ENCODE data around the gene LGMN.

Gene LGMN

DNA sequence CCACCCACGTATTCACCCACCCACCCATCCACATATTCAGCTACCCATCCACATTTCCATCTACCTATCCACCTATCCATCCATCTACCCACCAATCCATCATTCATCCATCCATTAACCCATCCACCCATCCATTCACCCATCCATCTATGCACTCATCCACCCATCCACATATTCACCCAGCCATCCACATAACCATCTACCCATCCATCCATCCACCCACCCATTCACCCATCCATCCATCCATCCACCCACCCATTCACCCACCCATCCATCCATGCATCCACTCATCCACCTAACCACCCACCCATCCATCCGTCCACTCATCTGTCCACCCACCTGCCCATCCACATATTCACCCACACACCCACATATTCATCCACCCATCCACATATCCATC, 70.5 kb downstream of the LGMN start (continued):
- TF ChIP-seq, protein P1, sequence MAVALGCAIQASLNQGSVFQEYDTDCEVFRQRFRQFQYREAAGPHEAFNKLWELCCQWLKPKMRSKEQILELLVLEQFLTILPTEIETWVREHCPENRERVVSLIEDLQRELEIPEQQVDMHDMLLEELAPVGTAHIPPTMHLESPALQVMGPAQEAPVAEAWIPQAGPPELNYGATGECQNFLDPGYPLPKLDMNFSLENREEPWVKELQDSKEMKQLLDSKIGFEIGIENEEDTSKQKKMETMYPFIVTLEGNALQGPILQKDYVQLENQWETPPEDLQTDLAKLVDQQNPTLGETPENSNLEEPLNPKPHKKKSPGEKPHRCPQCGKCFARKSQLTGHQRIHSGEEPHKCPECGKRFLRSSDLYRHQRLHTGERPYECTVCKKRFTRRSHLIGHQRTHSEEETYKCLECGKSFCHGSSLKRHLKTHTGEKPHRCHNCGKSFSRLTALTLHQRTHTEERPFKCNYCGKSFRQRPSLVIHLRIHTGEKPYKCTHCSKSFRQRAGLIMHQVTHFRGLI (tag by site-specific recombination; IDR thresholded peaks at IDR 0.05): no peak
- TF ChIP-seq ZNF548 (tag by site-specific recombination; IDR thresholded peaks at IDR 0.05) (no peak), EGR2 (tag by site-specific recombination; IDR thresholded peaks at IDR 0.05; ENCODE audit: low read depth) (peak; percentile 96), ZBTB17 (tag by site-specific recombination; IDR thresholded peaks at IDR 0.05) (peak; percentile 86), GLIS1 (tag by site-specific recombination; IDR thresholded peaks at IDR 0.05) (no peak), ZNF626 (tag by site-specific recombination; IDR thresholded peaks at IDR 0.05) (no peak), YY2 (tag by site-specific recombination; IDR thresholded peaks at IDR 0.05) (0 out of 2 replicates have a peak, but pooled peaks have one; percentile 32), ZNF391 (tag by site-specific recombination; IDR thresholded peaks at IDR 0.05; ENCODE audit: borderline replicate concordance, low read depth) (no peak), ZNF530 (tag by site-specific recombination; IDR thresholded peaks at IDR 0.05; ENCODE audit: low read depth) (no peak), HOXA7 (CRISPR knock-in tag; IDR thresholded peaks at IDR 0.05; ENCODE audit: borderline replicate concordance) (no peak), WT1 (tag by site-specific recombination; IDR thresholded peaks at IDR 0.05) (no peak), ZNF184 (tag by site-specific recombination; IDR thresholded peaks at IDR 0.05) (no peak), ZNF768 (tag by site-specific recombination; IDR thresholded peaks at IDR 0.05) (no peak), ZNF169 (tag by site-specific recombination; IDR thresholded peaks at IDR 0.05) (no peak)
- TF ChIP-seq, protein P2, sequence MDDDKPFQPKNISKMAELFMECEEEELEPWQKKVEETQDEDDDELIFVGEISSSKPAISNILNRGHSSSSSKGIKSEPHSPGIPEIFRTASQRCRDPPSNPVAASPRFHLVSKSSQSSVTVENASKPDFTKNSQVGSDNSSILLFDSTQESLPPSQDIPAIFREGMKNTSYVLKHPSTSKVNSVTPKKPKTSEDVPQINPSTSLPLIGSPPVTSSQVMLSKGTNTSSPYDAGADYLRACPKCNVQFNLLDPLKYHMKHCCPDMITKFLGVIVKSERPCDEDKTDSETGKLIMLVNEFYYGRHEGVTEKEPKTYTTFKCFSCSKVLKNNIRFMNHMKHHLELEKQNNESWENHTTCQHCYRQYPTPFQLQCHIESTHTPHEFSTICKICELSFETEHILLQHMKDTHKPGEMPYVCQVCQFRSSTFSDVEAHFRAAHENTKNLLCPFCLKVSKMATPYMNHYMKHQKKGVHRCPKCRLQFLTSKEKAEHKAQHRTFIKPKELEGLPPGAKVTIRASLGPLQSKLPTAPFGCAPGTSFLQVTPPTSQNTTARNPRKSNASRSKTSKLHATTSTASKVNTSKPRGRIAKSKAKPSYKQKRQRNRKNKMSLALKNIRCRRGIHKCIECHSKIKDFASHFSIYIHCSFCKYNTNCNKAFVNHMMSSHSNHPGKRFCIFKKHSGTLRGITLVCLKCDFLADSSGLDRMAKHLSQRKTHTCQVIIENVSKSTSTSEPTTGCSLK (tag by site-specific recombination; IDR thresholded peaks at IDR 0.05): no peak
- TF ChIP-seq, protein P3, sequence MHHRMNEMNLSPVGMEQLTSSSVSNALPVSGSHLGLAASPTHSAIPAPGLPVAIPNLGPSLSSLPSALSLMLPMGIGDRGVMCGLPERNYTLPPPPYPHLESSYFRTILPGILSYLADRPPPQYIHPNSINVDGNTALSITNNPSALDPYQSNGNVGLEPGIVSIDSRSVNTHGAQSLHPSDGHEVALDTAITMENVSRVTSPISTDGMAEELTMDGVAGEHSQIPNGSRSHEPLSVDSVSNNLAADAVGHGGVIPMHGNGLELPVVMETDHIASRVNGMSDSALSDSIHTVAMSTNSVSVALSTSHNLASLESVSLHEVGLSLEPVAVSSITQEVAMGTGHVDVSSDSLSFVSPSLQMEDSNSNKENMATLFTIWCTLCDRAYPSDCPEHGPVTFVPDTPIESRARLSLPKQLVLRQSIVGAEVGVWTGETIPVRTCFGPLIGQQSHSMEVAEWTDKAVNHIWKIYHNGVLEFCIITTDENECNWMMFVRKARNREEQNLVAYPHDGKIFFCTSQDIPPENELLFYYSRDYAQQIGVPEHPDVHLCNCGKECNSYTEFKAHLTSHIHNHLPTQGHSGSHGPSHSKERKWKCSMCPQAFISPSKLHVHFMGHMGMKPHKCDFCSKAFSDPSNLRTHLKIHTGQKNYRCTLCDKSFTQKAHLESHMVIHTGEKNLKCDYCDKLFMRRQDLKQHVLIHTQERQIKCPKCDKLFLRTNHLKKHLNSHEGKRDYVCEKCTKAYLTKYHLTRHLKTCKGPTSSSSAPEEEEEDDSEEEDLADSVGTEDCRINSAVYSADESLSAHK (tag by site-specific recombination; IDR thresholded peaks at IDR 0.05): no peak
- TF ChIP-seq, protein P4, sequence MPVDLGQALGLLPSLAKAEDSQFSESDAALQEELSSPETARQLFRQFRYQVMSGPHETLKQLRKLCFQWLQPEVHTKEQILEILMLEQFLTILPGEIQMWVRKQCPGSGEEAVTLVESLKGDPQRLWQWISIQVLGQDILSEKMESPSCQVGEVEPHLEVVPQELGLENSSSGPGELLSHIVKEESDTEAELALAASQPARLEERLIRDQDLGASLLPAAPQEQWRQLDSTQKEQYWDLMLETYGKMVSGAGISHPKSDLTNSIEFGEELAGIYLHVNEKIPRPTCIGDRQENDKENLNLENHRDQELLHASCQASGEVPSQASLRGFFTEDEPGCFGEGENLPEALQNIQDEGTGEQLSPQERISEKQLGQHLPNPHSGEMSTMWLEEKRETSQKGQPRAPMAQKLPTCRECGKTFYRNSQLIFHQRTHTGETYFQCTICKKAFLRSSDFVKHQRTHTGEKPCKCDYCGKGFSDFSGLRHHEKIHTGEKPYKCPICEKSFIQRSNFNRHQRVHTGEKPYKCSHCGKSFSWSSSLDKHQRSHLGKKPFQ (tag by site-specific recombination; IDR thresholded peaks at IDR 0.05): no peak
- TF ChIP-seq, protein P5, sequence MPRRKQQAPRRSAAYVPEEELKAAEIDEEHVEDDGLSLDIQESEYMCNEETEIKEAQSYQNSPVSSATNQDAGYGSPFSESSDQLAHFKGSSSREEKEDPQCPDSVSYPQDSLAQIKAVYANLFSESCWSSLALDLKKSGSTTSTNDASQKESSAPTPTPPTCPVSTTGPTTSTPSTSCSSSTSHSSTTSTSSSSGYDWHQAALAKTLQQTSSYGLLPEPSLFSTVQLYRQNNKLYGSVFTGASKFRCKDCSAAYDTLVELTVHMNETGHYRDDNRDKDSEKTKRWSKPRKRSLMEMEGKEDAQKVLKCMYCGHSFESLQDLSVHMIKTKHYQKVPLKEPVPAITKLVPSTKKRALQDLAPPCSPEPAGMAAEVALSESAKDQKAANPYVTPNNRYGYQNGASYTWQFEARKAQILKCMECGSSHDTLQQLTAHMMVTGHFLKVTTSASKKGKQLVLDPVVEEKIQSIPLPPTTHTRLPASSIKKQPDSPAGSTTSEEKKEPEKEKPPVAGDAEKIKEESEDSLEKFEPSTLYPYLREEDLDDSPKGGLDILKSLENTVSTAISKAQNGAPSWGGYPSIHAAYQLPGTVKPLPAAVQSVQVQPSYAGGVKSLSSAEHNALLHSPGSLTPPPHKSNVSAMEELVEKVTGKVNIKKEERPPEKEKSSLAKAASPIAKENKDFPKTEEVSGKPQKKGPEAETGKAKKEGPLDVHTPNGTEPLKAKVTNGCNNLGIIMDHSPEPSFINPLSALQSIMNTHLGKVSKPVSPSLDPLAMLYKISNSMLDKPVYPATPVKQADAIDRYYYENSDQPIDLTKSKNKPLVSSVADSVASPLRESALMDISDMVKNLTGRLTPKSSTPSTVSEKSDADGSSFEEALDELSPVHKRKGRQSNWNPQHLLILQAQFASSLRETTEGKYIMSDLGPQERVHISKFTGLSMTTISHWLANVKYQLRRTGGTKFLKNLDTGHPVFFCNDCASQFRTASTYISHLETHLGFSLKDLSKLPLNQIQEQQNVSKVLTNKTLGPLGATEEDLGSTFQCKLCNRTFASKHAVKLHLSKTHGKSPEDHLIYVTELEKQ (tag by site-specific recombination; IDR thresholded peaks at IDR 0.05; ENCODE audit: borderline replicate concordance): no peak
- TF ChIP-seq, protein P6, sequence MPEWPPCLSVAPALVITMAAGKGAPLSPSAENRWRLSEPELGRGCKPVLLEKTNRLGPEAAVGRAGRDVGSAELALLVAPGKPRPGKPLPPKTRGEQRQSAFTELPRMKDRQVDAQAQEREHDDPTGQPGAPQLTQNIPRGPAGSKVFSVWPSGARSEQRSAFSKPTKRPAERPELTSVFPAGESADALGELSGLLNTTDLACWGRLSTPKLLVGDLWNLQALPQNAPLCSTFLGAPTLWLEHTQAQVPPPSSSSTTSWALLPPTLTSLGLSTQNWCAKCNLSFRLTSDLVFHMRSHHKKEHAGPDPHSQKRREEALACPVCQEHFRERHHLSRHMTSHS (tag by site-specific recombination; IDR thresholded peaks at IDR 0.05): no peak
- TF ChIP-seq, protein P7, sequence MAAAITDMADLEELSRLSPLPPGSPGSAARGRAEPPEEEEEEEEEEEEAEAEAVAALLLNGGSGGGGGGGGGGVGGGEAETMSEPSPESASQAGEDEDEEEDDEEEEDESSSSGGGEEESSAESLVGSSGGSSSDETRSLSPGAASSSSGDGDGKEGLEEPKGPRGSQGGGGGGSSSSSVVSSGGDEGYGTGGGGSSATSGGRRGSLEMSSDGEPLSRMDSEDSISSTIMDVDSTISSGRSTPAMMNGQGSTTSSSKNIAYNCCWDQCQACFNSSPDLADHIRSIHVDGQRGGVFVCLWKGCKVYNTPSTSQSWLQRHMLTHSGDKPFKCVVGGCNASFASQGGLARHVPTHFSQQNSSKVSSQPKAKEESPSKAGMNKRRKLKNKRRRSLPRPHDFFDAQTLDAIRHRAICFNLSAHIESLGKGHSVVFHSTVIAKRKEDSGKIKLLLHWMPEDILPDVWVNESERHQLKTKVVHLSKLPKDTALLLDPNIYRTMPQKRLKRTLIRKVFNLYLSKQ (tag by site-specific recombination; IDR thresholded peaks at IDR 0.05; ENCODE audit: borderline replicate concordance): no peak
- TF ChIP-seq, protein P8, sequence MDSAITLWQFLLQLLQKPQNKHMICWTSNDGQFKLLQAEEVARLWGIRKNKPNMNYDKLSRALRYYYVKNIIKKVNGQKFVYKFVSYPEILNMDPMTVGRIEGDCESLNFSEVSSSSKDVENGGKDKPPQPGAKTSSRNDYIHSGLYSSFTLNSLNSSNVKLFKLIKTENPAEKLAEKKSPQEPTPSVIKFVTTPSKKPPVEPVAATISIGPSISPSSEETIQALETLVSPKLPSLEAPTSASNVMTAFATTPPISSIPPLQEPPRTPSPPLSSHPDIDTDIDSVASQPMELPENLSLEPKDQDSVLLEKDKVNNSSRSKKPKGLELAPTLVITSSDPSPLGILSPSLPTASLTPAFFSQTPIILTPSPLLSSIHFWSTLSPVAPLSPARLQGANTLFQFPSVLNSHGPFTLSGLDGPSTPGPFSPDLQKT (IDR thresholded peaks at IDR 0.05; ENCODE audit: borderline replicate concordance, low read depth, low read length): no peak

All from HEK293 (cell line).